CMK (cell line): ENCODE measurements around the gene PPP1R13B.
"Not testable (repeated sequence)": the region's sequence is repeated elsewhere in the genome, so short reads cannot be mapped to it uniquely, and the experiment has no call there.

Experiments used
- DNase-seq: peaks from one replicate; pipeline ENCODE4 v3.0.0-alpha.2; 2010; ENCODE audit warnings: low read depth

Gene PPP1R13B

DNA sequence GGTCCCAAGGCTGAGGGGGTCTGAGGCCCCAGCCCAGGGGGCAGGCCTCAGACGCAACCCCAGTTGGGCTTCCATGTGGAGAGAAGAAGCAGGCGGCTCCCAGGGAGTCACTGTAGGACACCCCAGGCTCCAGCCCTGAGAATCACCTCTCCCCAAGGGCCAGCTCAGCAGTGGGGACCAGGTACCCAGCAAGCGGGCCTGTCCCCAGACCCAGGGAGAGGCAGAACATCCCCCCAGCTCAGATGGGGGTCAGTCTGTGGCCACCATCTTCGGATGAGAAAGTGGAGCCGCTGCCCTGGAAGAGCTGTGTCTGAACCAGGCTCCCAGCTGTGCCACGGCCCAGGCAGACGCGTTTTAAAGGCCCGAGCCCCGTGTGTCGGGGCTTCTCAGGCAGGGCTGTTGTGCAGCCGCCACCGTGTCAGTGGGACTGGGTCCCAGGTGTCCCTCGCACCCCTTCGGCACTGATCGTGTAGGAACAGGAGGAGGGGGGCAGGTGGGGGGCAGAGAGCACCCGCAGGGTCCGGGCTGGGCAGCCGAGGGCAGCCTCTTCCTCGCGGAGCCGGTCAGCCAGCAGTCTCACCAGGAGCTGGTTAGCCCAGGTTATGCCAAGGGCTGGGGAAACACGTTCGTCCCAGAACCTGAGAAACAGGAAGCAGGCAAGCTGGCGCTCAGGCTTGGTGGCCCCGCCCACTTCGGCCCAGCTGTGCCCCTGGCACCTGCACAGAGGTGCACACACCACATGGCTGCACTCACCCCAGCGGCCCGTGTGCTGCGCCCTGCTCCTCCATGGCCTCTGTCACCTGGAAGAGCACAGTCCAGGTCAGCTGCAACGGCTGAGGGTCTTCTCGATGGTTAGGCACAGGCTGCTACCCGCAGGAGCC, 148.8 kb downstream of the PPP1R13B start:
- no peak for DNase-seq

DNA sequence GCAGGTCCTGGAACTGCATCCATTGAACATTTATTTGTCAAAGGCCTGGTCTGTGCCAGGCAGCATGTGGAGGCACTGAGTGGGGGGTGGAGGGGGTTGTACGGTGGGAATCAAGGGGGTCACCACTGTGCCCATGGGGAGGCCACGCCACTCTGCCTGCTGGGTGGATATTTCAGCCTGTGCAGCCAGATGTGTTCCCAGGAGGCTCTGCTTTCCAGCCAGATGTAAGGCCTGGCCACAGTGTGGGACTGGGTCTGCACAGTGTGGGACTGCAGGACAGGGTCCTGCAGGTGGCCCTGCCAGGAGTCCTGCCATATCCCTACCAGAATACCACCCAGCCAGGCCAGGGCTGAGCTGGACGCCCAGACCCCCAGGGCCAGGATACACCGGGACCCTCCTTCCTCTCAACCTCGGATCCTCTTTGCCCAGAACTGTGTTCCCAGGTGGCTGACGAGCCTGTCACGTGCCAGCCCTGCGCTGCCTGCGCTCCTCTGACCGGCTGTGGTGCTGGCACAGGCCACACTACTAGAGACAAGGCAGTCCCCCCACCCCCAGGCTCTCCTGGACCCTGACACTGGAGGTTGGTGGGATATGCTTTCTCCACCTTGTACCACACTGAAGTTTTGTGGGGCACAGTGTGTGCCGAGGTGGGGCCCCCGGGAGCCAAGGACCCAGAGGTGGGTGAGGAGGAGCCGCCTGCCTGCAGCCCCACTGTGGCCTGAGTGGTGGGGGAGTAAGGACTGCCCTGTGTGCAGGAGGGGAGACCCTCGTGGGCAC, 149.6 kb downstream of the PPP1R13B start:
- no peak for DNase-seq

DNA sequence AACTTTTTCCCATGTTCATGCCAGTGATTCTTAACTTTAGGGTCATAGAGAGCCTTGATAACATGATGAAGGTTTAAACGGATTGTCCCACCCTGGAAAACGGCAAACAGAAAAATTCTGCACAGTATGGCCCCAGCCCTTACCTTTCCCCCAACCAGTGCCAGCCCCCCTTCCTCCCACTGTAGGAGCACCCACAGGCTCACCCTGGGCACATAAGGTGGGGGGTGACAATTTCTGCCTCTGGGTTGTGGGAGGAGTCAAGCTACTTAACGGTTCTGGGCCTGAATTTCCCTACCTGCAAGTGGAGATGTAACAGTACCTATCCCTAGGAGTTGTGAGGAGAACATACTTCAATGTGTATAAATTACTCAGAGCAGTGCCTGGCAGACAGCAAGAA, 150.2 kb downstream of the PPP1R13B start:
- no peak for DNase-seq

DNA sequence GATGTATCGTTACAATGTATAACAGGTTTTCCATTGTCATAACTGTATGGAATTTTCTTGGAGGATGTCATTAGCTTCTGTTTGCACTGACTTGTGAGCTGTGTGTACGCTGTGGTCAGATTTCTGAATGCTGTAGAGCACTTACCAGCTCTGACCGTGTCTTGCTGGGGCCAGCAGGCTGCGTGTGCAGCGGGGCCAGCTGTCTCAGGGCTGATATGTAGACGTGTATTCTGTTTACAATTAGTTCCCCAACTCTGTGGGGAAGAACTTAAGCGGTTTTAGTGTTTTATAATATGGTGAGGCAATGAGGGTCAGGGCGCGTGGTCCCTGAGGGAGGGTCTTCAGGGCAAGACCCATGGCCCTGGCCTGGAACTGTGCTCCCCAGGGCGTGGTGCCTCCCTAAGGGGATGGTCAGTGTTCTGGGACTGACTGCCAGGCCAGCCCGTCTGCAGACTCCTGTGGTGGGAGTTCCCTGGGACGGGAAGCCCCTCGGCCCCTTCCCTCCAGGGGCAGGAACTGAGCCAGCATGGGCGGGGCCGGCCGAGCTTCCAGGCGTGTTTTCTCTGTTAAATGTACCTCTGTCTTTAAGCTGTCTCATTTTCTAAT, 150.8 kb downstream of the PPP1R13B start:
- no peak for DNase-seq

GRCh38 chr14:103696070-103696402, 151.3 kb downstream of the PPP1R13B start:
- DNase-seq: no peak

- DNase-seq: no peak
Measured at GRCh38 chr14:103695296-103696069, 151.9 kb downstream of the PPP1R13B start.

DNA sequence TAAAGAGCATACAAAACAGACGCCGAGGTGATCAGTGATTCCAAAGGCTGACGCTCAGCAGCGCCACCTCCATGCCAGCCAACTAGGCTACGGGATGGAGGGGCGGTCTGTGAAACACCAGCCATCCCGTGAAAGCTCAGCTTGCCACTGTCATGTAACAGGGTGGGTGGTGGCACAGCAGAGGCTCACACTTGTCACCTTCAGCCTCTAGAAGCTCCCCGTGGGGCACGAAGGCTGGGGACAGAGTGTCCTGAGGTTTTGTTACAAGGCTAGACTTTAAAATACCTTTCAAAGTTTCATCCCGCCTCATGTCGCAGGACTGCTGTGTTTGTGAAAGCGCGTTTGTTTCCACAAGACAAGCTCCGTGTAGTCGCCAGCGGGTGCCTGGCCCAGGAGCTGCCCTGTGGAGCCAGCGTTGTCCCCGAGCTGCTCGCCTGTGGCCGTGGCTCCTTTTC, 152.8 kb downstream of the PPP1R13B start:
- DNase-seq: no peak

GRCh38 chr14:103693515-103693914, 153.9 kb downstream of the PPP1R13B start:
- no peak for DNase-seq

DNA sequence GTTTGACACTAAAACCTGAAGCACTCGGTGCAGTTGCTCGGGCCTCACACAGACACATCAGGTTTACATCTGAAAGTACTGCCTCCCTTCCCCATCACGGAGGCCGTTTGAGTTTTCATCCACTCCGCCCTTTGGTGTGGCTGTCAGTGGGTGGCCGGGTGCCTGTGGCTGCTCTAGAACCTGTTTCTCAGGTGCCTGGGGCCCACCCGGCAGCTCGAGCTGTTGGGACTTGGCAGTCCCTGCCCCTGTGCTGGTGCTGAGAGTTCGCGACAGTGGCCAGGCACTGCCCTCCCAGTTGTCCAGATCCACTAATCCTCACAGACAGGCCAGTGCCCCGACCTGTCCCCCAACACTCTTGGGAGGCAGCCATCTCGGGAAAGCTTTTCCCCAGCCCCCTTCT, 154.5 kb downstream of the PPP1R13B start:
- DNase-seq: no peak

DNA sequence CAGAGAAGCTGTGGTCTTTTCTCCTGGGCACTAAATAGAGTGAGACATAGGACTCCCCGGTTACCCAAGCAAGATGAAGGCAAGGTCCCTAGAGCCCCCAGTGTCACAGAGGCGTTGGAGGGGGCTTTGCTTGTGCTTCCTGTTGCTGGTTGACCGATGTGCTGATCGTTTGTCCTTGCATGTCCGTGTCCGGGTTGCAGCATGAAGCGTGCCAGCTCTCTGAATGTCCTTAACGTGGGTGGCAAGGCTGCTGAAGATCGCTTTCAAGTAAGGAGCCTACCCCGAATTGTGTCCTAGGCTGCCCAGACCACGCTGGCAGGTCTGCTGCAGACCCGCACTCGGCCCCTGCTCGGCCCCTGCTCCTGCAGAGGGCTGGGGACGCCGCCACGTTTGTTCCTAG, 155.2 kb downstream of the PPP1R13B start:
- DNase-seq: no peak

DNA sequence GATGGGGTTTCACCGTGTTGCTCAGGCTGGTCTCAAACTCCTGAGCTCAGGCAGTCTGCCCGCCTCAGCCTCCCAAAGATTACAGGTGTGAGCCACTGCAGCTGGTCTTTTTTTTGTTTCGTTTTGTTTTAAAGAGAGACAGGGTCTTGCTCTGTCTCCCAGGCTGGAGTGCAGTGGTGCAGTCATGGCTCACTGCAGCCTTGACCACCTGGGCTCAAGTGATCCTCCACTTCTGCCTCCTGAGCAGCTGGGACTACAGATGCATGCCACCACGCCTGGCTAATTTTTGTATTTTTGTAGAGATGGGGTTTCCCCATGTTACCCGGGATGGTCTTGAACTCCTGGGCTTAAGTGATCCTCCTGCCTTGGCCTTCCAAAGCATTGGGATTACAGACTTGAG, 155.7 kb downstream of the PPP1R13B start:
- not testable (repeated sequence) for DNase-seq

GRCh38 chr14:103690332-103690731, 157.0 kb downstream of the PPP1R13B start:
- DNase-seq: no peak

DNA sequence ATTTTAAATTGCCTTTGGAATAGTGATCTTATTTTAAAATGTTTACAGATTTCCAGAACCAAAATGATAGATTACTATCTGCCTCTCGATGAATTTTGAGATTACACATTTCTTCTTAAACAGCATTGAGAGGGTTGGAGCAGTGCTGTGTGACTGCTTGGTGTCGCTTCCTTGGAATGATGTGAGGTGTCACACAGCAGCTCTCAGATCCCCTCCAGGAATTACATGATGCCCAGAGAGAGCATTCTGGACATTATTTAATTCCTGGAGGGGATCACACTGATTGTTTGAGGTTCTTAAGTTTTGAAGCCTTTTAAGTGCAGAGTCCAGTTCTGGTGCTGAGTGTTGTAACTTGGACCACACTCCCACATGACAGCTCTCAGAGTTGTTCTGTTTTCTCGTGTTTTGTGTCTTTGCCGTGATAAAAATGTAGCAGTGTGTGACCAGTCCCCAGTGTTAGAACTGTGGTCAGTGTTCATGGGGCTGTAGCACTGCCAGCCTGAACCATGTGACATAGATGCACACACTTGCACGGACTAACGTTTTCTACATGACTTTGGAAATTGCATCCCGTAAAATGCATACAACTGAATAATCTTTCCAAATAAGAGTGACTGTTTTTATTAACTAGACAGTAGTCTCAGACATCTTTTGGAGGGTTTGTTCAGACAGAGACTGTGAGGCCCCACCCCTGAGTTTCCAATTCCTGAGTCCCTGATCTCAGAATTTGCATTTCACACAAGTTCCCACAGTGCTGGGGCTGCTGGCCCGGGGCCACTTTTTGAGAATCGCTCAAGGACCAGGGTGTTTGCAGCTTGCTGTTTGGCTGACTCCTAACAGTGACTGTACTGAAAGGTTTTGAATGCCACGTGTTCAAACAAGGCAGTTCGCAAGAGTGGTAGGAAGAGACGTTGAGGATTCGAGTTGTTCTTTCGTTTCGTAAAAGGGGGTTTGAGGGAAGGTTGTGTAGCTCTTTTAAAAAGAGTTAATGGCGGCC, 158.2 kb downstream of the PPP1R13B start:
- DNase-seq: no peak

GRCh38 chr14:103688441-103688840, 158.9 kb downstream of the PPP1R13B start:
- no peak for DNase-seq

- no peak for DNase-seq
Measured at GRCh38 chr14:103687712-103688111, 159.7 kb downstream of the PPP1R13B start.

DNA sequence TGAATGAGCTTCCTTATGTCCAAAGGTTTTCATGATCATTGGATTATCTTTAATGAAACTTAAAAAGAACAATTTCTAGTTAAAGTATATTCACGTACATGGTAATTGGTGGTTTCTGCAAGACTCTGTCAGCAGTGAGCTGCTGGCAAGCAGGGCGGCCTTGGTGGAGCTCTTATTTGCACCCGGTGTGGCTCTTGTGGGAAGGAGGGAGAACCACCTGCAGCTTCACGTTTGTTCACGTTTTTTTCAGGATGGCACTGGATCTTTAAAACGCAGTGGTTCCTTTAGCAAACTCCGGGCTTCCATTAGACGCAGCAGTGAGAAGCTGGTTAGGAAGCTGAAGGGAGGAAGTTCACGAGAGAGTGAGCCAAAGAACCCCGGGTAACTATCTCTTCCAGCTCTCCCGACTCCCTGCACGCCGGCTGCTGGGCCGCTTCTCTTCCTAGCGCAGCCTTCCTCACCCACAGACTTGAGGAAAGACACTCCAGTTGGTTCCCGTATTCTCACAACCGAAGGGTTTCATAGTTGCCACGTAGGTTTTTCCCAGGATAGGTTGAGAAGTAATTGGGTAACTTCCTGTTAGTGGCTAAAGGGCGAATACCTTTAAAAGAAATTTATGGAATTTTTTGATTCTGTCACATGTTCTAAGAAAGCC, 160.4 kb downstream of the PPP1R13B start:
- no peak for DNase-seq

DNA sequence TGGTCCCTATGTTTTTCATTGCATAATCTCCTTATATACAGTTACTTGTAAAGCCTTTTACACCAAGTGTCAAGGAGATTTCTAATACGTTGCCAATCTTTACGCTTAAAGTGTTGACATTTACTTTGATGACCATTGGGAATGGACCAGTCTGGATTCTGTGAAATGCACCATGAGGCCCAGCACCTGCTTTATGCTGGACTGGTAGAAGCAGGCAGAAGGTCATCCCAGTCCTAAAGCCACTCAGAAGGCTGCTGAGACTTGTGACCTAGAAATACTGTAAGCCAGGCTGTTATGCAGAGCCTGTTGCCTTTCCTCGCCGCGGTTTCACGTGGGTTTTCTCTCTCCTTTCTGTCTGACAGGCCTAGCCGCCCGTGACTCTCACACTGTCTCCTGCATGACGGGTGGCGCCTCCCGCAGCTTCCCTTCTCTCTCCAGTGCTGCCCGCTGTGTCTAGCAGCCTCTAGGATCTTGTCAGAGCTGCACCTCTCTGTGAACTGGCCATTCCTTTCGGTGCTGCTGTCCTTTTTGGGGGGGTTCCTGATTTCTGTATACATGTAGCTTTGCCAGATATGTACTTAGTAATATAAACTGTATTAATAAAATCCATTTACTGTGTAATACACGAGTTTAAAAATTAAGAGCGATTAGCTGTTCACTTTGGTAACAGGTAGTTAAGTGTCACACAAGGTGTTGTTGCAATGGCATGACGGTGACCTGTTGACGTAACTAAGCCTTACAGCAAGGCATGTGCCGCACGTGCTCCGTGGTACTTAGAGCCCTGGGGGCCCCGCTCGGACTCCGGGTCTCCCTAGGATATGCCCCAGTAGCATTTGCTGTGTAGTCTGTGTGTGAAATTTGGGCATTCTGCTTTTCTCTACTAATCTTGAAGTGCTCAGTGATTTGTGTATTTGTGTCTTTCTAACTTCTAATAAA, 161.8 kb downstream of the PPP1R13B start:
- DNase-seq: no peak

- DNase-seq: no peak
Measured at GRCh38 chr14:103684871-103685270, 162.5 kb downstream of the PPP1R13B start.

DNA sequence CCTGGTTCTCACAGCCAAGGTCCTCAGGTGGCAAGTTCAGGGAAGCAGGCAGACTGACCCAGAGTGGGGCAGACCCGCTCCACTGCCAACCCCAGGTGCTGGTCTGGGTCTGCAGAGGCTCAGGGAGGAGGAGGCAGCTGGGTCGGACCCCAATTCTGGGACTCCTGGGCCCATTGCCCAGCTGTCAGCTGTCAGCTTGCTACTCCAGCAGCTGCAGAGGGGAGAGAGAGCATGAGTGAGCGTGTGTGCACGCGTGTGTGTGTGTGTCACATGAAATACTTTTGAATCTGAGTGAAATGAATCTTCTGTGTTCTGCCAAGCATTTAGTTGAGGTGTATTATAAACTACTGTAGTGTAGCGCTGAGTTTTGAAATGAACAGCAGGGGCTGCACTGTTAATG, 162.9 kb downstream of the PPP1R13B start:
- no peak for DNase-seq
